Measurements from ENCODE around the gene STIP1.

The STIP1 gene

DNA sequence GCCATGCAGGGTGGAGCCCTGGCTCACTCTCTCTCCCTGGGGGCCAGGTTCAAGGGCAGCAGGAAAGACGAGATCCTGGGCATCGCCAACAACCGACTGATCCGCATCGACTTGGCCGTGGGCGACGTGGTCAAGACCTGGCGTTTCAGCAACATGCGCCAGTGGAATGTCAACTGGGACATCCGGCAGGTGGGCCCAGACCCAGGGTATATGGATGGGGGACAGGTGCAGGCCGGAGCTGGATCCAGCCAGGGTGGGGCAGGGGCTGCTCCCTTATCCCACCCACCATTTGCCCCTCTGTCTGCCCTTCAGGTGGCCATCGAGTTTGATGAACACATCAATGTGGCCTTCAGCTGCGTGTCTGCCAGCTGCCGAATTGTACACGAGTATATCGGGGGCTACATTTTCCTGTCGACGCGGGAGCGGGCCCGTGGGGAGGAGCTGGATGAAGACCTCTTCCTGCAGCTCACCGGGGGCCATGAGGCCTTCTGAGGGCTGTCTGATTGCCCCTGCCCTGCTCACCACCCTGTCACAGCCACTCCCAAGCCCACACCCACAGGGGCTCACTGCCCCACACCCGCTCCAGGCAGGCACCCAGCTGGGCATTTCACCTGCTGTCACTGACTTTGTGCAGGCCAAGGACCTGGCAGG, 37.2 kb downstream of the STIP1 start:
- DNase-seq (ENCODE audit: low read depth): no peak

DNA sequence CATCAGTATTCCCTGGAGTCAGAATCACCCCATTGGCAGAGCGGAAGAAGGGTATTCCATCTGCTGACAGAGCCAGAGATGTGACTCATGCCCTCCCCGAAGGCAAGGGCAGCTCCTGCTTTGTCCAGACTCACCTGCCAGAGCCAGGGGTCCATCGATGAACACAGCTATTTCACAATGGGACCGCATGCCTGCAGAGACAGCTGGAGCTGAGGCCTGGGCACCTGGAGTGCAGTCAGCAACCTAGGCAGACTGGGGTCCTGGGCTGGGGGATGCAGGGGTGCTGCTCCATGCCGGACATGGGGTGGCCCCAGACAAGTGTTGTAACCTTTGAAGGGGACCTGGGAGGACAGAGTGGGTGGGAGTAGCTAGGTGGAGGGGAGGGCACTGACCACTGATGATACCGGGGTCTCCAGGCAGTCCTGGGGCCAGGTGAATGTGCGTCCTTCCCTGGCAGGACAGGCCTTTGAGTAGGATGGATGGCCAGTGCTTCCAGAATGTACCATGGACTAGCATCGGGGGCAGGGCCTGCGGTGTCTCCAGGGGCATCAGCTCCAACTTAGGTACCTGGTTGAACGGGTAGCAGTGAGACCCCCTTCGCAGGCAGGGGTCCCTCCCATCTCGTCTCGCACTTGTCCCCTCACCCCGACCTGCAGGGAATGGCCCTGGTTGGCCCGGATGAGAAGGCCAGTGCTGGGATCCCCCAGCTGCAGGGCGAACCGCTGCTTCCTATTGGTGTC, 38.4 kb downstream of the STIP1 start:
- DNase-seq (ENCODE audit: low read depth): no peak

DNA sequence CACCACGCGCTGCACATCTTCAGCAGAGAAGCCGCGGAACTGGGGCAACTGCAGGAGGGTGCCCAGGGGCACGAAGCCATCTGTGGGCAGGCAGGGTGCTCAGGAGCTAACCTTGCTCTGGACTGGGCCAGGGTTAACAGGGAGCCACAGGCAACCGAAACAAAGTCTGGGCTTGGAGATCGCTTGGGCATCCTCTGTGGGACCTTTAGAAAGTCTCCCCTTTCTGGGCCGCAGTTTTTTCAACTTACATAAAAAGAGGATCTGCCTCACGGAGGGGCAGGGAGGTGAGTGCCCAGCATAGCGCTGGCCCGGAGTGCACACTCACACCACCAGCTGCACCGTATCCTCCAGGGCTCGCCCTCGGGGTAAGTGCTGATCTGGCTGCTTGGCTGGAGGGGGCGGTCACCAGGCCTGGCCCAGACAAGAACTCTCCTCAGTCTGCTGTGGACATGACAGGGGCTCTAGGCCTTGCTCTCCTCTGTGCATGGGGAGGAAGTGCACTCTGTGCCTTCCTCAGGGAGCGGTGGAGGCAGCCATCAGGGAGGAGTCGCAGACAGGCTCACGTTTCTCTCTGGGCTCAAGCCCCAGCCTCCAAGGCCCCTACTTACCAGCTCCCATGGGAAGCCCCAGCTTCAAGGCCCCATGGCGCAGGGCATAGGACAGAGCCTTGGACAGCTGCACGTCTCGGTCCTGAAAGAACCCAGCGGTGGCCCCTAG, 39.1 kb downstream of the STIP1 start:
- no peak for DNase-seq (ENCODE audit: low read depth)

DNA sequence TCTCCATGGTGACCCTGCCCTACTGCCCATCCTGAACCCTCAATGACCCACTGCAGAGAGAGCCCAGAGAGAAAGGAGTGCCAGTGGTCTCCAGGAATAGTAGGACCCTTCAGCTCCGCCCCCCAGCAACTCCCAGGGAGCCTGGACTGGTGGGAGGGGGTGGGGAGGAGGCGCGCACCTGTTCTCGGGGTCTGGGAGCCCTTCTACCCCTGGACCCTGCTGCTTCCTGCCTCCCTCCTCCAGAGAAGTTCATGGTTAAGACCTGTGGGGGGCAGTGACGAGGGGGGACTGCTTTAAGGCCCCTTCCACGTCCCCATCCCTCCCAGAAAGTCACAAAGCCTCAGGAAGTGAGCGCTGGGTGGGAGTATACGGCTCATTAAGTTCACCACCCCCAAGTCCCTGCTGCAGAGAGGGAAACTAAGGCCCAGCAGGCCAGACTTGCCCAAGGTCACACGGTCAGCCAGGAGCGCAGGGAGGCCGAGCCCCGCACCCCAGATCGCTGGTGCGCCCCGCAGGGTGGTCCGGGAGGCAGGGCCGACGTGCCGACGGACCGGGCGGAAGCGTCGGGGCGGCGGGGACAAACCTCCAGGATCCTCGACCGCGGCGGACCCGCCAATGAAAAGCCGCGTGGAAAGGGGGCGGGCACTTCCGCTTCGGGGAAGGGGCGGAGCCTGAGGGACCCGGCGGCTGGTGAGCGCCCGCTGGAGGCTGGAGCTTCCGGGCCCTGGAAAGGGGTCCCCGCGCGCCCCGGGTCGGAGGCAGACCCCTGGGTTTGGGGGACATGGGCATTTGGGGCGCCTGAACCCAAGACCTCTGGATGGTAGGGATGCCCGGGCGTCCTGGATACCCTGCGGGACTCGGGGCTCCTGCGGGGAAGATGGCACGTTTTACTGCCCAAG, 39.9 kb downstream of the STIP1 start, which contains the start of the genes NUDT22 and TRPT1:
TSS of gene NUDT22 (plus strand) at position 667 of the 899 bp plus-strand sequence. CDS start 379 bp downstream, outside the sequence.
TSS of gene TRPT1 (minus strand) at position 579 of the 899 bp plus-strand sequence. CDS start at position 253, 326 bp downstream.
- DNase-seq (ENCODE audit: low read depth): no peak

DNA sequence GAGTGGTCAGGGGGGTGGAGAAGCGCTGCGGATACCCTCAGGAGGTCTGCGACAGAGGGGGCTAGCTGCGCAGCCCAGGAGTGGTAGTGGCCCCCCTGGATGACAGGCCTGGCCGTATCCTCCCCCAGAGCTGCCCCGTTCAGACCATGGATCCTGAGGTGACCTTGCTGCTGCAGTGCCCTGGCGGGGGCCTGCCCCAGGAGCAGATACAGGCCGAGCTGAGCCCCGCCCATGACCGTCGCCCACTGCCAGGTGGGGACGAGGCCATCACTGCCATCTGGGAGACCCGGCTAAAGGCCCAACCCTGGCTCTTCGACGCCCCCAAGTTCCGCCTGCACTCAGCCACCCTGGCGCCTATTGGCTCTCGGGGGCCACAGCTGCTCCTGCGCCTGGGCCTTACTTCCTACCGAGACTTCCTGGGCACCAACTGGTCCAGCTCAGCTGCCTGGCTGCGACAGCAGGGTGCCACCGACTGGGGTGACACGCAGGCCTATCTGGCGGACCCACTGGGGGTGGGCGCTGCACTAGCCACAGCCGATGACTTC, 40.6 kb downstream of the STIP1 start:
- no peak for DNase-seq (ENCODE audit: low read depth)

DNA sequence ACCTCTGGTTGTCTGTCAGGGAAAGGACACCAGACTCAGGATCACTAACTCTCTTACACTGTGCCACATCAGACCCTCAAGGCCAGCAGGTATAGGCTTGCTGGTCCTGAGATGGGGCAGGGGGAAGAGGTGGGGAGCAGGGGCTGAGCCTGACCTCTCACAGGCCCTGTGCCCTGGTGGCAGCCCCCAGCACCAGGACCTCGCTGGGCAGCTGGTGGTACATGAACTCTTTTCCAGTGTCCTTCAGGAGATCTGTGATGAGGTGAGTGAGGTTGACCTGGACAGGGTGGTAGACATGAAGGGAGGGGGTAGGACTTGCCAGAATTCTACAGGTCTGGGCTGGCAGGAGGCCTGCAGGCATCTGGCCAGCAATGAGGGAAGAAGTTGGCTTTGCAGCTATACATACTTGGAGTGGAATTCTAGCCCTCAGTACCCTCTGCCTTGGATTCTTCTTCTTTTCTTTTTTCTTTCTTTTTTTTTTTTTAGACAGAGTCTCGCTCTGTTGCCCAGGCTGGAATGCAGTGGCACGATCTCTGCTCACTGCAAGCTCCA, 41.5 kb downstream of the STIP1 start:
- DNase-seq (ENCODE audit: low read depth): no peak

DNA sequence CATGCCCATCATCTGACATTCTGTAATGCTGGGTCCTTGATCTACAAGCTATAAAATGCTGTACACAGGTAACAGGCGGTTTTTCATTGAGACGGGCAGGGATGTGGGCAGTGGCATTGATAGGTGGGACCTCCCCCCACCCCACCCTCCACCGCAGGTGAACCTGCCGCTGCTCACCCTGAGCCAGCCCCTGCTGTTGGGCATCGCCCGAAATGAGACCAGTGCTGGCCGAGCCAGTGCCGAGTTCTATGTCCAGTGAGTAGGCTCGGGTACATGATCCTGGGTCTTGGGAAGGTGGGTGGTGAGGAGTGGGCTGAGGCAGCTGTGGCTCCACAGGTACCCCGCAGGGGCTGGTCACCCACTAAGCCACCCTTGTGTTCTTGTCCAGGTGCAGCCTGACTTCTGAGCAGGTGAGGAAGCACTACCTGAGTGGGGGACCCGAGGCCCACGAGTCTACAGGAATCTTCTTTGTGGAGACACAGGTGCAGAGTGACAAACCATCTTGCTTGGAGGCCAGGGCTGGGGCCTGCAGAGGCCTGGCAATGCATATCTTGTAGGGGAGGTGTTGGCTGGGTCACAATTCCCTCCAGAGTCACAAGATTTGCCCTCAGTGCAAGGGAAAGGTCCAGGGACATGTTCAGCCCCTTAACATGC, 43.2 kb downstream of the STIP1 start:
- DNase-seq (ENCODE audit: low read depth): no peak

DNA sequence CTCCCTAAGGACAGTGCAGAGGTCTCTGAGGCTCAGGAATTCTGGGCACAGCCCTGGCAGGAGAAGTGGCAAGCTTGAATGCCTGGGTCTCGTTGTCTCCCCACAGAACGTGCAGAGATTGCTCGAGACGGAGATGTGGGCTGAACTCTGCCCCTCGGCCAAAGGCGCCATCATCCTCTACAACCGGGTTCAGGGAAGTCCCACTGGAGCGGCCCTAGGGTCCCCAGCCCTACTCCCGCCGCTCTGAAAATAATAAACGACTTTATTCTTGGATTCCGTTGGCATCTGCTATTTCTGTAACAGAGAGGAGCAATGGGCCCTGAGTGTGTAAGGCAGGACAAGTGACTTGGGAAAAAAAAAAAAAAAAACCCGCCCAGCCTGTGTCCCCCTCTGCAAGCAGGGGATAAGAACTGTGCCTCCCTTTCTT, 43.8 kb downstream of the STIP1 start:
- DNase-seq (ENCODE audit: low read depth): no peak

DNA sequence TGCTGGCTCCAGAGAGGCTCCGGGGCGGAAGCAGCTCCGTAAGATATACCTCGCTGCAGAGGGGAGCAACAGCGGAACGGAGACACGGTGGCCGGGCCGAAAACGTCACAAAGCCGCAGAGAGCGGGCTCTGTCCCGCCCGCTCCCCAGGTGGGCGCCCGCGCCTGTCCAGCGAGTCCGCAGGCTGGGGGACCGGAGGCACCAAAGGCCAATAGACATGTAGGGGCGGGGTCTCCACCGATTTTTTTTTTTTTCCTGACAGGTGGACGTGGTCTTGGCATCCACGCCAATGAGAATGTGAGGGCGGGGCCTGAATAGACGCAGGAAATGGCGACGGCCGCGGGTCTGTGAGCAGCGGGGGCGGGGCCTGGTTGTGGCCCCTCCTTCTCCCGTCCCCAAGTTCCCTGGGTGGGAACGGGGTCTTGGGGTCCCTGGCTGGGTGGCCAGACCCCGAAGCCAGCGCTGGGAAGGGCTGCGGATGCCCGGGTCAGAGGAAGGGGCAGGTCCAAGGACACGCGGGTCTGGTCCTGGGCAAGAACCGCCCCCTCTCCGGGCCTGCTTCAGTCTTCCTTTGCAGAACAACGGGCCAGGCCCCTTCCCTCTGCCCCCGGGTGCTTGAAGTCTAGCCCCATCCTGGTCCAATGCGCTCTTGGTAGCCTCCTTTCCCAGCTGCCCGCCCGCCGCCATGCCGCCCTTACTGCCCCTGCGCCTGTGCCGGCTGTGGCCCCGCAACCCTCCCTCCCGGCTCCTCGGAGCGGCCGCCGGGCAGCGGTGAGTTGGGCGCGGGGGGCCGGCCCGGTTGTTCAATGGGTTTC, 44.4 kb downstream of the STIP1 start, which contains the start of gene DNAJC4:
TSS of gene DNAJC4 (plus strand) at position 378 of the 814 bp plus-strand sequence. CDS start at position 685, 307 bp downstream.
- DNase-seq (ENCODE audit: low read depth): no peak

DNA sequence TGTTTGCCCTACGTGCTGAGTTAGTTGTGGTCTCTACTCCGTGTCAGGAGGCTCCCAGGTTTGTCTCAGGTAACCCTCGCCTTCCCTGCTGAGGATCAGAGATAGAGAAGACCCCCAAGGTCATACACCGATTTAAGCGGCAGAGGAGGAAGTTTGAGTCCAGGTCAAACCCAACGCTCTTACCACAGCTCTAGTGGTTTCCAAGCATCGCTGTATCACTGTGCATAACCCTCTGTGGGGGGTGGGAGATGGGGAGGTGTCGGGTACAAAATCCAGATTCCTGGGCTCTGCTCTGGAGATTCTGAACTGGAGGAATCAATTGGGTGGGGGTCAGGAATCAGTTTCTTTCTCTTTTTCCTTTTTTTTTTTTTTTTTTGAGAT, 45.0 kb downstream of the STIP1 start:
- DNase-seq (ENCODE audit: low read depth): no peak

DNA sequence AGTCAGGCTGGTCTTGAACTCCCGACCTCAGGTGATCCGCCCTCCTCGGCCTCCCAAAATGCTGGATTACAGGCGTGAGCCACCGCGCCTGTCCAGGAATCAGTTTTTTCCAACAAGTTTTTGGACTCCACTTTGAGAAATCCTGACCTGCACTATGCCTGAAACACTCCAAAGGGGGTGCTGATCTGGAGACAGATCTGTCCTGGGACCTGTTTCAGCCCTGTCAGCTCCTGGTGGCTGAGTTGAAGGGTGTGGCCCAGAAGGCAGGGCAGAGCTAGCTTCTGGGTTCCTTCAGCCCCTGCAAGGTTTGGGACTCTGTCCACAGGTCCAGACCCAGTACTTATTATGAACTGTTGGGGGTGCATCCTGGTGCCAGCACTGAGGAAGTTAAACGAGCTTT, 45.6 kb downstream of the STIP1 start:
- DNase-seq (ENCODE audit: low read depth): no peak

DNA sequence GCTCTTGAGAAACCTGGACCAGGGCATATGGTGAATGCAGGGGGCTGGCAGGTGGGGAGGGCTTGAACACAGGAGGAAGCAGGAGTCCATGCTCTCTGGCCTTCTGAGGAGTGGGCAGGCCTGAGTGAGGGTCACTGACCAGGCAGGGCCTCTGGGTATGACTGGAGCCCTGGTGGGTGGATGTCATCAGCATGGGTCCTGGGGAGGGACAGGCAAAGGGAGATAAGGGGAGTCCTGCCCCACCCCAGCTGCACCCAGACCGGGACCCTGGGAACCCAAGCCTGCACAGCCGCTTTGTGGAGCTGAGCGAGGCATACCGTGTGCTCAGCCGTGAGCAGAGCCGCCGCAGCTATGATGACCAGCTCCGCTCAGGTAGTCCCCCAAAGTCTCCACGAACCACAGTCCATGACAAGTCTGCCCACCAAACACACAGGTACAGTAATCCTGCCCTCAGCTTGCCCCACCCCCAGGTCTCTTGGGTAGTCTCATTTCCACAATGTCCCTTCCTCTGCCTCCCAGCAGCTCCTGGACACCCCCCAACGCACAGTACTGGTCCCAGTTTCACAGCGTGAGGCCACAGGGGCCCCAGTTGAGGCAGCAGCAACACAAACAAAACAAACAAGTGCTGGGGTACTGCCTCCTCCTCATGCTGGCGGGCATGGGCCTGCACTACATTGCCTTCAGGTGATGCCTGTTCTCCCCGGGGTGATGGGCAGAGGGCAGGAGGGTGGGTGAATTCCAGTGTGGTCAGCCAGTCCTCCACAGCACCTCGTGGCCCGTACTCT, 46.4 kb downstream of the STIP1 start:
- DNase-seq (ENCODE audit: low read depth): no peak

DNA sequence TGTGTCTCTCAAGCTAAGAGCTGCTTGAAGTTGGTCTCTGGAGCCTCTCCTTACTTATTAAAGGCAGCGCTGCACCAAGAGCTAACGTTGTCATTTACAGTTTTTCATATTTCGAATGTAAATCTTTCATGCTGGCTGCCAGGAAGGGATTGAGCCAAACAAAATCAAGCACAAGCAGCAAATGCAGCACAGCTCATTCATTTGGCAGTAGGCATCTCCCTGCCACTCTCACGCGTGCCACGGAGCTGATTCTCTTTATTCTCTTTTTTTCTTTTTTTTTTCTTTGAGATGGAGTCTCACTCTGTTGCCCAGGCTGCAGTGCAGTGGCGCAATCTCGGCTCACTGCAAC, 47.0 kb downstream of the STIP1 start:
- DNase-seq (ENCODE audit: low read depth): no peak

DNA sequence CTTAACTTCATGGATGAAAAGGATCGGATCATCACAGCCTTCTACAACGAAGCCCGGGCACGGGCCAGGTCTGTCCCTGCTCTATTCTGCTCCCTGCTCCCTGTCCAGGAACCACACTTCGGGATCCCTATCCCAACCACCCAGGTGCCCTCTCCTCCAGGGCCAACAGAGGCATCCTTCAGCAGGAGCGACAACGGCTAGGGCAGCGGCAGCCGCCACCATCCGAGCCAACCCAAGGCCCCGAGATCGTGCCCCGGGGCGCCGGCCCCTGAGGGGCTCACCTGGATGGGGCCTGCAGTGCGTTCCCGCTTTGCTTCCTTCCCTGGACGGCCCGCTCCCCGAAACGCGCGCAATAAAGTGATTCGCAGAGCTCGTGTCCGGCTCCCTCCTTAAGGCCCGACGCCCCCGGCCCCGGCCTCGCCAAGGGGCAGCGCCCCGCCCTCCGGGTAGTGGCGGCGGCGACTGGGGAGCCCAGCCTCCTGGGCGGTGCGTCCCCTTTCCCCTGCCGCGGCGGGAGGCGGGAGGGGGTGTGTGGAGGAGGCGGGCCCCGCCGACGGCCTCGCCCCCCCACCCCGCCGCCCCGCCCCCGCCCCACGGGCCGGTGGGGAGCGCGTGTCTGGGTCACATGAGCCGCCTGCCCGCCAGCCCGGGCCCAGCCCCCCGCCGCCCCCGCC, 48.1 kb downstream of the STIP1 start, which contains the start of gene VEGFB:
TSS of gene VEGFB (plus strand) at position 672 of the 674 bp plus-strand sequence. CDS start 250 bp downstream, outside the sequence.
- no peak for DNase-seq (ENCODE audit: low read depth)

DNA sequence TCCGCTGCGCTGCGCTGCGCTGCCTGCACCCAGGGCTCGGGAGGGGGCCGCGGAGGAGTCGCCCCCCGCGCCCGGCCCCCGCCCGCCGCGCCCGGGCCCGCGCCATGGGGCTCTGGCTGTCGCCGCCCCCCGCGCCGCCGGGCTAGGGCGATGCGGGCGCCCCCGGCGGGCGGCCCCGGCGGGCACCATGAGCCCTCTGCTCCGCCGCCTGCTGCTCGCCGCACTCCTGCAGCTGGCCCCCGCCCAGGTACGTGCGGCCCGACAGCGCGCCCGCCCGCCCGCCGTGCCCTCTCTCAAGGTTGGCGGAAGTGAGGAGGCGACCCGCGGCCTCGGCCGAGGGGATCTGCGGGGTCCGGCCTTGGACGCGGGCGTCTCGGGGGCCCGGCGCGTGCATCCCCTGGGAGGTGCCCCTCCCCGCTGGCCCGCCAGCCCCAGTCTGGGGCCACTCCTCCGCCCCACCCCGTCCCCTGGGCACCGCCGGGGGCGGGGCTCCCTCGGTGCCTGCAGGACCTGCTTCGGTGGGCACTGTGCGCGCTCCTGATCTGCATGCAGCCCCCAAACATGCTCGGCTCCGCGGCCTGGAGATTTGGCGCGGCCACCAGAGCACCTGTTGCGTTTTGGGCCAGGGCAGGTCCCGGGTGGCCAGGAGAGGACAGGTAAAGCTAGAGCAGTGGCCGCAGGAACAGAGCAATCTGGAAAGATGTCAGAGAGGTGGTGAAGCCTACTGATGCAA, 48.8 kb downstream of the STIP1 start:
- no peak for DNase-seq (ENCODE audit: low read depth)

DNA sequence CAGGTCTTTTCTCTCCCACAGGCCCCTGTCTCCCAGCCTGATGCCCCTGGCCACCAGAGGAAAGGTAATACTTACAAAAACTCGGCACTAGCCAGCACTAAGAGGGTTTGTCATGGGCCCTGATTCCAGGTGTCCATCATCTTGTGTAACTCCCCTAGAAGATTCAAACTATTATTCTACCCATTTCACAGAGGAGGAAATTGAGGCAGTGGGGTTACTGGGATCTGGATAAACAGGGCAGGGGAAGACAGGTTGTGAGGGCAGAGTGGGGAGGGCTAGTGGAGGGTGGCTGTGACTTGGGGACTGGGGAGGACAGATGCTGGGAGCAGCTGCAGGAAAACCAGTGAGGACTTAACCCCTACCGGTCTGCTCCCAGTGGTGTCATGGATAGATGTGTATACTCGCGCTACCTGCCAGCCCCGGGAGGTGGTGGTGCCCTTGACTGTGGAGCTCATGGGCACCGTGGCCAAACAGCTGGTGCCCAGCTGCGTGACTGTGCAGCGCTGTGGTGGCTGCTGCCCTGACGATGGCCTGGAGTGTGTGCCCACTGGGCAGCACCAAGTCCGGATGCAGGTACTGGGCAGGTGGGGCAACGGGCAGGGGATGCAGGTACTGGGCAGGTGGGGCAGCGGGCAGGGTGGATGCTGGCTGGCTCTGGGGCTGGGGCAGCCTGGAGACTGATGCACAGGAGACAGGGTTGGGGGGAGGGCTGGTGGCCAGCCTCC, 49.6 kb downstream of the STIP1 start:
- no peak for DNase-seq (ENCODE audit: low read depth)

DNA sequence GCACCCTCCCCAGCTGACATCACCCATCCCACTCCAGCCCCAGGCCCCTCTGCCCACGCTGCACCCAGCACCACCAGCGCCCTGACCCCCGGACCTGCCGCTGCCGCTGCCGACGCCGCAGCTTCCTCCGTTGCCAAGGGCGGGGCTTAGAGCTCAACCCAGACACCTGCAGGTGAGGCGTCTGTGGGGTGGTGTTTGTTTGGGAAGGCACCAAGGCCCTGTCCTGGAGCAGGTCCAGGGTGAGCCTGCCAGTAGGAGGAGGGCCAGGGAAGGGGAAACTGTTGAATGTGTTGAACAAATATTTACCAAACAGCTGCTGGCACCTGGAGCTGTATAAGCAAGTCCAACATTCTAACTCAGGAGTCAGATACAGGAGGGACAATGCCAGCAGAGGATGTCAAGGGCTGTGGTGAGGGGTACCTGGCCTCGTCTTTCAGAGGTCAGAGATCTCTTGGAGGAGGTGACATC, 51.5 kb downstream of the STIP1 start:
- no peak for DNase-seq (ENCODE audit: low read depth)

Measured in CMK (cell line).